GOT3 (cell line): Measurements from ENCODE around the gene SEC23A.
A peak's percentile ranks its signal among the peaks of the same experiment; 100 is the strongest.
"Not testable (repeated sequence)": the region's sequence is repeated elsewhere in the genome, so short reads cannot be mapped to it uniquely, and the experiment has no call there.

Experiments used
- DNase-seq: peaks from one replicate; lab custom pipeline; 2025; ENCODE audit warnings: mixed read lengths; lab: John Stamatoyannopoulos, UW

The SEC23A gene

GRCh38 chr14:39102969-39103957 lies at the start of gene SEC23A:
Gene SEC23A (minus strand): TSS chr14:39103235. CDS start chr14:39096118, 7,117 bp downstream.
- DNase-seq = peak; percentile 52

DNA sequence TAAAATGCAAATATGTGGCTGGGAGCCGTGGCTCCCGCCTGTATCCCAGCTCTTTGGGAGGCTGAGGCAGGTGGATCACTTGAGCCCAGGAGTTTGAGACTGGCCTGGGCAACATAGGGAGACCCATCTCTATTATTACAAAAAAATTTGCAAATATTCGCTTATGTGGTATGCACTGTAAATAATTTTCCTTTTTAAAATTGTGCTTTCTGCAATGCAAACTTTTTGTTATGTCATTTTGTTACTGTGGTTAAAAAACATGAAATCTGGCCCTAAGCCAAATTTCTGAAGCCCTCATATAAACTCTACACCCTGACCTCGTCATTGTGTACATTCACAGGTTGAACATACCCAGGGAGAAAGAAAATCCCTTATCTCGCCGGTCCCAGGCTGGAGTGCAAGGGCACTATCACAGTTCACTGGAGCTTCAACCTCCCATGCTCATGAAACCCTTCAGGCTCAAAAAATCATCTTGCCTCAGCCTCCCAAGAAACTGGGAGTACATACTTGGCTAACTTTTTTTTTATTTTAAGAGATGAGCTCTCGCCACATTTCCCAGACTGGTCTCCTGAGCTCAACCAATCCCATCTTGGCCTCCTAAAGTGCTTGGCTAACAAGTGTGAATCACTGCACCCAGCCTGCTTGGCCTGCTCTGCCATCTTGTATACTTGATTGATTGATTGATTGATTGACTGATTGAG lies 42.4 kb upstream of the SEC23A start:
- no peak for DNase-seq

- not testable (repeated sequence) for DNase-seq
Observed at GRCh38 chr14:39143226-39143625, 40.2 kb upstream of the SEC23A start.

DNA sequence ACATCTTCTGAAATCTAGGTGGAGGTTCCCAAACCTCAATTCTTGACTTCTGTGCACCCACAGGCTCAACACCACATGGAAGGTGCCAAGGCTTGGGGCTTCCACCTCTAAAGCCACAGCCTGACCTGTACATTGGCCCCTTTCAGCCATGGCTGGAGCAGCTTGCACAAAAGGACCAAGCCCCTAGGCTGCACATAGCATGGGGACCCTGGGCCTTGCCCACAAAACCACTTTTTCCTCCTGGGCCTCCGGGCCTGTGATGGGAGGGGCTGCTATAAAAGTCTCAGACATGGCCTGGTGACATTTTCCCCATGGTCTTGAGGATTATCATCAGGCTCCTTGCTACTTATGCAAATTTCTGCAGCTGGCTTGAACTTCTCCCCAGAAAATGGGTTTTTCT lies 38.6 kb upstream of the SEC23A start:
- DNase-seq = not testable (repeated sequence)

GRCh38 chr14:39140170-39140569 lies 37.1 kb upstream of the SEC23A start:
- DNase-seq = no peak

DNA sequence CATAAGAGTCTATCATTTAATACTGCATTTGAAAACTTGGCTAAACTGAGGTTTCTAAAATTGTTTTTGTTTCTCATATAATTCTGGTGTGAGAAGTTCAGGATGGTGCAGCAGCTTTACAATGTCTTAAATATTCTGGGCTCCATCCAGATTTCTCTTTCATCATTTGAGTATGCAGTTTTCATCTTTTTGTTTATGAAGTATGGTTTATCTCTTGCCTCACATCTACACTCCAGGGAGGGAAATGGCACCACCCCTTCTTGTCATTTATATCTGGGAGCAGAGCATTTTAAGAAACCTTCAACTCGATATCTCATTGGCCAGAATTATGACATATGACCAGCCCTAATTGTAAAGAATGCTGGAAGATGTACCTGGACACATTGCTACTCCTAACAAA lies 35.4 kb upstream of the SEC23A start:
- no peak for DNase-seq

DNA sequence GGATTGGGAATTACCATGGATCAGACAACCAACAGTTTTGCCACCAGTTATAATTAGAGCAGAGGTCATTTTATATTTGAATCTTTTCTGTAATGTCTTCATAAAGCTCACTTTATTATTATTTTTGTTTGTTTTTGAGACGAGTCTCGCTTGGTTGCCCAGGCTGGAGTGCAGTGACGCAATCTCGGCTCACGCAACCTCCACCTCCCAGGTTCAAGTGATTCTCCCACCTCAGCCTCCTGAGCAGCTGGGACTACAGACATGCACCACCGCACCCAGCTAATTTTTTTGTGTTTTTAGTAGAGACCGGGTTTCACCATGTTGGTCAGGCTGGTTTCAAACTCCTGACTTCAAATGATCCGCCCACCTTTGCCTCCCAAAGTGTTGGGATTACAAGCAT lies 34.8 kb upstream of the SEC23A start:
- DNase-seq = not testable (repeated sequence)

DNA sequence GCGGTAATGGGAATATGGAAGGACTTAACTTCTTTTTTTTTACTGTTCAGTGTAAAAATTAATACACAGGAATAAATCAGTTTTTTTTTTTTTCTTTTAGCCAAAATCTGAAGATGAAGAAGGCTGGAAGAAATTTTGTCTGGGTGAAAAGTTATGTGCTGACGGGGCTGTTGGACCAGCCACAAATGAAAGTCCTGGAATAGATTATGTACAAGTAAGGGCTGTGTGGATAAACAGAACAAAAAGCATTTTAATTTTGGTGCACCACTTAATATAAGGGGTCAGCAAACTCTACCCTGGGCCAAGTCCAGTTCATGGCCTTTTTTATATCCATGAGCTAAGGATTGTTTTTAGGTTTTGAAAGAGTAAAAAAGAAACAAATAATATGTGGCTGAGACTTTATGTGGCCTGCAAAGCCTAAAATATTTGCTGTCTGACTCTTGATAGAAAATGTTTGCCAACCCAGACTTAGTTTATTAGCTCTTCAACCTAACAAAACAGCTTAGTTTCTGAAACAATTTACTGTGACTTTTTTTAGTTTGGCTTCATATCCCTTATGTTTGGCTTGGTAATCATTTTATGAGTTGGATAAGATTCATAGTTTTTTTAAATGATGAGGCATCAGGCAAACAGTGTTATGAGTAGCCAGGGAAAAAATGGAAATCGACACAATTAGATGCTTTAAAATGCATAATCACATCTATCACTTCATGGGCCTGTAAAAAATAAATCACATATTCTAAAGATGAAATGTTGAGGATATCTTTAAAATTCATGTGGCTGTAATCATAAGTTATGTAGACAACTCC lies 19.5 kb upstream of the SEC23A start:
- DNase-seq = no peak

GRCh38 chr14:39114073-39114838 lies 11.2 kb upstream of the SEC23A start, which contains the start of gene GEMIN2:
Gene GEMIN2 (plus strand): TSS chr14:39114323. CDS start chr14:39114339, 16 bp downstream.
- DNase-seq = peak; percentile 14

GRCh38 chr14:39113685-39114072 lies 10.6 kb upstream of the SEC23A start:
- no peak for DNase-seq

- DNase-seq = no peak
Observed at GRCh38 chr14:39109893-39110715, 7.1 kb upstream of the SEC23A start.

DNA sequence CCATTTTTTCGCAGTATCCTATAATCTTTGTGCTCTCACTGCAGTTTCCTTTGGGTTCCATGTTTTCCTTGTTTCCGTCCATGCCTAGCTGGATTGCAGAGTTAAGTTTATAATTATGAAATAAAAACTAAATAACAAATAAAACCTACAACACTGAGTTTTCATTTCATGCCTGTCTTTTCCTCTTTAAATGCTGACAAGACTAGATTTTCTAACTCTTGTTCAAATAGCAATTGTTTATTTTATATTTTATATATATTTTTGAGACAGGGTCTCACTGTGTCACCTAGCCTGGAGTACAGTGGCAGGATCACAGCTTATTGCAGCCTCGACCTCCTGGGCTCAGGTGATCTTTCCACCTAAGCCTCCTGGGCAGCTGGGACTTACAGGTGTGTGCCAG lies 5.8 kb upstream of the SEC23A start:
- no peak for DNase-seq

- no peak for DNase-seq
Observed at GRCh38 chr14:39107591-39107996, 4.6 kb upstream of the SEC23A start.

- DNase-seq = not testable (repeated sequence)
Observed at GRCh38 chr14:39104078-39104801, 1.2 kb upstream of the SEC23A start.

GRCh38 chr14:39102265-39102968 lies 618 bp downstream of the SEC23A start:
- no peak for DNase-seq

GRCh38 chr14:39099748-39100147 lies 3.3 kb downstream of the SEC23A start:
- DNase-seq = no peak

GRCh38 chr14:39099215-39099614 lies 3.8 kb downstream of the SEC23A start:
- DNase-seq = not testable (repeated sequence)

- DNase-seq = no peak
Observed at GRCh38 chr14:39097159-39097558, 5.9 kb downstream of the SEC23A start.

DNA sequence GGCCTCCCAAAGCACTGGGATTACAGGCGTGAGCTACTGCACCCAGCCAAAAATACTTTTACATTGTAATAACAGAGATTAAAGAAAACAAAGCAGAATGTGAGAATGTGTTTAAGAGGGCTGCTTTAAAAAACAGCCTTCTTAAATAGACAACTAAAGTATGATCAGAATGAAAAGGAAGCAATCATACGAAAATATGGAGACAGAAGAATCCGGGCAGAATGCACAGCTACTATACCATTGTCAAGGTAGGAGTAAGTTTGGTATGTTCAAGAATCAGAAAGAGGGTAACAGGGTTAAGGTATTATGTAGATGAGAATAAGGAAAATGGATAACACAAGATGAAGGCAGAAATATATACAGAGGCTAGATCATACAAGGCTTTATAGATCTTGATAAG lies 8.5 kb downstream of the SEC23A start:
- no peak for DNase-seq
